Measurements from ENCODE around the gene ACTRT2. TPM values are rescaled to one million over a fixed set of nuclear protein-coding genes. Genes with fewer than 3 reads are reported as not detected.

The ACTRT2 gene
- total and polyA plus RNA-seq, 2 of the 8 experiments (the other 6 are each of a cell fraction or from before 2014, with no cell fraction given) = not detected

DNA sequence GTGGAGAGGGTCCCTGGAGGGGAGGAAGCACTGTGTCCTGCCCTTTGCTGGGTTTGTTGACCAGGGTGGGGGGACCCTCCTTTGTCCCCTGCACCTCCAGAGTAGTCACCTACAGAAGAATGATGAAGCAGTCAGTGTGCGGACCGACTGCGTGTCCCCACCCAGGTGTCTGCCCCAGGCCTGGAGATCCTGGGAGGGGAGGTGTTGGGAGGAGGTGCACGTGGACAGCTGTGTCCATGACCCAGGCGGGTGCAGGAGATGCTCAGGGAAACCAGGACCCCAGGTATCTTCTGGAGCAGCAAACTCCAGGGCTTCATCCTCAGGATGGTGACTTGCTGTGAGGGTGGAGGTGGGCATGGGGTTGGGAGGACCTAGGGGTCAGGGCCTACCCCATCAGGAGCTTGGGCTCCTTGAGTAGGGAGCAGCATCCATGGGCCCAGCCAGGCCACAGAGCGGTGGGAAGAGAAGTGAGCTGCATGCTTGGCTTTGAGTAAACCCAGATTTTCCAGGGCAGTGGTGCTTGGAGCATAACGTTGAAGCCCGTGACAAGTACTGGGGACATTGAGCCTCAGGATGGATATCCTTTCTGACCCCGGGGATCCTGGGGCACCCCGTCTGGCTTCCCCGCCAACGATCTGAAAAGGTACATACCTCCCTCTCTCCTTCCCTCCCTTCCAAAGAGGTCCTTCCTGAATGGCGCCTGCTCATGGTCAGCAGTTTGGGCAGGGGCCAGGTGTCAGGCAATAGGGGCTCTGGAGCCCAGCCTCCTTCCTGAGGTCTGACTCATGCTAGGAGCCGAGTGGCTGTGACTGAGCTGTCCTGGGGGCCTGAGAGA is 13.7 kb downstream of the ACTRT2 start:
- Histone ChIP-seq H4K91ac (replicated peaks; ENCODE audit: insufficient read length, low read length) (no peak overlapping the region), H3K36me3 (ENCODE audit: control insufficient read depth in 2 of 4, insufficient read depth in 4 of 4, low read length in 3 of 4) (no peaks in the 10 kb centered on the region; a peak in 1 of 8 replicates), H2AFZ (ENCODE audit: low read length) (no peak overlapping the region), H2AK5ac (ENCODE audit: low read depth, low read length) (no peak overlapping the region), H3K9me3 (ENCODE audit: insufficient read depth in 2 of 2, low read depth in 1 of 2, low read length in 1 of 2) (peaks cover 75 to 100% of the 10 kb centered on the region in 2 experiments), H2BK20ac (ENCODE audit: low read length) (no peak overlapping the region), H3K27ac (ENCODE audit: low read depth, low read length) (no peak overlapping the region), H2BK12ac (ENCODE audit: low read depth, low read length) (no peak overlapping the region), H3K27me3 (replicated peaks in 1 of 4; ENCODE audit: control insufficient read depth in 3 of 4, extremely low read depth in 1 of 4, insufficient read depth in 3 of 4, low read length in 3 of 4) (no peaks in the 10 kb centered on the region), H4K5ac (ENCODE audit: insufficient read length, low read depth, low read length) (no peak overlapping the region), H3K4me3 (ENCODE audit: extremely low read depth in 1 of 4, insufficient read depth in 2 of 4, low read depth in 3 of 4, low read length in 4 of 4) (no peak overlapping the region), H3K56ac (replicated peaks; ENCODE audit: insufficient read length, low read depth, low read length) (no peak overlapping the region), H3K79me1 (ENCODE audit: low read depth, low read length) (no peaks in the 10 kb centered on the region), H3K23ac (ENCODE audit: insufficient read length) (no peak overlapping the region), H3K4me1 (replicated peaks in 1 of 4; ENCODE audit: control insufficient read depth in 3 of 4, insufficient read depth in 4 of 4, low read length in 3 of 4) (peaks cover 0 to 5% (median 0%) of the 10 kb centered on the region in 4 experiments; a peak in 1 of 7 replicates), H2BK120ac (replicated peaks; ENCODE audit: low read depth, low read length) (no peak overlapping the region), H3K18ac (ENCODE audit: extremely low read depth, low read length) (no peak overlapping the region), H3K4me2 (ENCODE audit: insufficient read depth in 1 of 2, low read depth in 2 of 2, low read length in 2 of 2) (no peak overlapping the region), H2BK5ac (ENCODE audit: low read depth, low read length) (no peak overlapping the region), H3K14ac (ENCODE audit: insufficient read length) (no peak overlapping the region), H4K8ac (ENCODE audit: extremely low read depth, insufficient read depth, low read length) (no peak overlapping the region; the same call in 1 of the 2 replicates), H3K9ac (replicated peaks in 1 of 4; ENCODE audit: extremely low read depth in 1 of 4, low read depth in 3 of 4, low read length in 3 of 4) (no peak overlapping the region), H3K4ac (replicated peaks; ENCODE audit: insufficient read length, low read depth, low read length) (no peak overlapping the region), H3K23me2 (ENCODE audit: low read depth, low read length) (no peaks in the 10 kb centered on the region), H2BK15ac (ENCODE audit: low read length) (no peak overlapping the region), H3K79me2 (ENCODE audit: control insufficient read depth in 1 of 2, insufficient read depth in 2 of 2, low read length in 2 of 2) (no peaks in the 10 kb centered on the region), H4K20me1 (replicated peaks in 1 of 2; ENCODE audit: control insufficient read depth in 1 of 2, insufficient read depth in 2 of 2, low read length in 2 of 2) (no peaks in the 10 kb centered on the region)
- POLR2A ChIA-PET (ENCODE audit: partially characterized antibody) = no interaction called here
- TF ChIP-seq EGR1 (IDR thresholded peaks at IDR 0.05; ENCODE audit: borderline replicate concordance, low read depth, low read length) = no peak
- TF ChIP-seq POLR2A (IDR thresholded peaks at IDR 0.05; ENCODE audit: control extremely low read depth in 1 of 2, low read depth in 2 of 2, low read length in 2 of 2) = no peak
- TF ChIP-seq PHF8 (conservative IDR thresholded peaks at IDR 0.05; ENCODE audit: low read depth, low read length) = no peak
- no peak for TF ChIP-seq SP4 (IDR thresholded peaks at IDR 0.05; ENCODE audit: low read length)
- no peak for TF ChIP-seq SAP30 (IDR thresholded peaks at IDR 0.05; ENCODE audit: insufficient read depth, insufficient replicate concordance, low read length)
- FAIRE-seq = no peak
- WGBS, 2 experiments (ENCODE audit: extremely low coverage in 1 of 2, insufficient coverage in 1 of 2, insufficient read length in 1 of 2, insufficient replicate concordance in 2 of 2, low coverage in 1 of 2, low lambda C conversion rate in 2 of 2, missing lambda C conversion rate in 1 of 2) = 89% methylated on average over 9 of the region's 14 CpGs; no CpG with 5 or more reads in 1 of the 2 experiments
- CTCF ChIA-PET (ENCODE audit: partially characterized antibody) = no interaction called here
- no peak for DNase-seq (ENCODE audit: low read depth in 1 of 2, low spot score in 2 of 2)

All from H1 (cell line).